Fibroblast of skin of left biceps (primary cell): ENCODE data around the gene CNNM4.
"Not testable (repeated sequence)": the region's sequence is repeated elsewhere in the genome, so short reads cannot be mapped to it uniquely, and the experiment has no call there.

Experiments
- DNase-seq, 2 experiments: peaks; one replicate each; pipeline ENCODE4 v3.0.0-alpha.2; 2013; ENCODE audit warnings: low read depth in 2 of 2

CNNM4 gene

DNA sequence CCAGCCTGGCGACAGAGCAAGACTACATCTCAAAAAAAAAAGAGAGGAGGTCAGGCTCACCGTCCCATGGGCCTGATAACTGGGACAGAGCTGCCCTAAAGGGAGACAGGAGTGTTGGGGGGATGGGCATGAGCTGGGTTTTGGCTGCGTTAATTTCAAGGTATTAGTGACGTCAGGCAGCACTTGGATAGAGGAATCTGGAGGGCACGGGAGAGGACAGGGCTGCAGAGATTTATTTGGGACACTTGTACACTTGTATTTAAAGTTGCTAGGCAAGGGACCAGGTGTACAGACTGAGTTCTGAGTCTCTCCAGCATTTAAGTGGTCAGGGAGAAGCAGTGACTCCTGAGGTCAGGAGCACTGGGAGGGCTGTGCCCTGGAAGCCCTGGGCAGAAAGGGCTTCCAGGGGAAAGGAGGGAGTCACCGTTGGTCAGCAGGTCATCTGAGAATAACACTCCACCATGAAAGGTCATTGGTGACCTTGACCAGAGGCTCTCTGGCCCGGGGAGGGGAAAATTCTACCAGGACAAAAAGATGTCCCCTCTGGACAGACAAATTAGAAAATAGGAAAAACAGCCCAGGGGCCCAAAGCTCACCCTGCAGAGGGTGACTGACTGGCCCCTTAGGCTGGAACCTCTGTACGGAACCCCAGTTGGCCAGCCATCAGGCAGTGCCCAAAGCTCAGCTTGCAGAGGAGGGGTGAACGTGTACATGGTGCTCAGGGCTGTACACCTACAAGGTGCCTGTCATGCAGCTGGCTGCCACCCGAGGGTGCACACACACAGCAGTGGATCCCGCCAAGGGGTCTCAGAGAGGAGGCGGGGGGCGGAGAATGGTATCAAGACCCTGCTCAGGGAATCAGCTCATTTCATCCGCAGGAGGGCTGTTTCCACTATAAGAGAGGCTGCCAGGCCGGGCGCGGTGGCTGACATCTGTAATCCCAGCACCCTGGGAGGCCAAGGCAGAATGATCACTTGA is 32.4 kb downstream of the CNNM4 start:
- DNase-seq, result no peak

GRCh38 chr2:96795076-96795475 is 34.4 kb downstream of the CNNM4 start:
- DNase-seq, result no peak

- not testable (repeated sequence) for DNase-seq
Observed at GRCh38 chr2:96796497-96796896, 35.8 kb downstream of the CNNM4 start.

DNA sequence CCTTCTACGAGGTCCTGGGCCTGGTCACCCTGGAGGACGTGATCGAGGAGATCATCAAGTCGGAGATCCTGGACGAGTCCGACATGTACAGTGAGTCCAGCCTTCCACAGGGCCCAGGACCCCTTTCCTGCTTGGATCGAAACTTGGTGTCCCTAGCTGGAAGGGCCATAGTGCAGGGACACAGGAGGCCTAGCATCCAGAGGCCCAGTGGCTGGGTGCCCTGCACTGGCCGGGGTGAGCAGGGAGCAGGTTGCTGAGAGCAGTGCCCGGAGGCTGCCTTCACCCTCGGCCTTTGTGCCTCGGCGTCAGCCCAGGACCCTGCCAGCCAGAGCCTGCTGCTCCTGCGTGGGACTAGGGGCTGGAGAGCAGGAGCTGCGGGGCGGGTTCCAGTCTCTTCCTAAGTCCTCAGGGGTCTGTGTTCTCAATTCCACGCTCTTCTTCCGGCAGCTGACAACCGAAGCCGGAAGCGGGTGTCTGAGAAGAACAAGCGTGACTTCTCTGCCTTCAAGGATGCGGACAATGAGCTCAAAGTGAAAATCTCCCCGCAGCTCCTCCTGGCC is 36.4 kb downstream of the CNNM4 start:
- no peak for DNase-seq

- DNase-seq, result no peak
Observed at GRCh38 chr2:96798733-96799622, 38.3 kb downstream of the CNNM4 start.

DNA sequence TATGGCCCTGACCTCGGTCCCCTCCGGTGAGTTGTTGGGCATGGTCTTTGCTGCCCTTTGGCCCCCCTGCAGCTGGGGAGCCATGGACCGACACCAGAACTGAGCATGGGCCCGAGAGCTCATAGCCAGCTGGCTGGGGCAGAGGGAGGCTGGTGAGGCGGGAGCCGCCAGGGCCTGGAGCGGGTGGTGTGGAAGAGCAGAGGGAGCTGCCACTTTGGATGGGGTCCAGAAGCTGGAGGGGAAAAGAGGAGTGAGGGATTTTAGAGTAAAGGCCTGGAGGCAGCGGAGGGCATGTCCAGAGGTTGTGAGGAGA is 38.9 kb downstream of the CNNM4 start:
- no peak for DNase-seq

GRCh38 chr2:96800061-96801004 is 39.6 kb downstream of the CNNM4 start:
- DNase-seq, result no peak

DNA sequence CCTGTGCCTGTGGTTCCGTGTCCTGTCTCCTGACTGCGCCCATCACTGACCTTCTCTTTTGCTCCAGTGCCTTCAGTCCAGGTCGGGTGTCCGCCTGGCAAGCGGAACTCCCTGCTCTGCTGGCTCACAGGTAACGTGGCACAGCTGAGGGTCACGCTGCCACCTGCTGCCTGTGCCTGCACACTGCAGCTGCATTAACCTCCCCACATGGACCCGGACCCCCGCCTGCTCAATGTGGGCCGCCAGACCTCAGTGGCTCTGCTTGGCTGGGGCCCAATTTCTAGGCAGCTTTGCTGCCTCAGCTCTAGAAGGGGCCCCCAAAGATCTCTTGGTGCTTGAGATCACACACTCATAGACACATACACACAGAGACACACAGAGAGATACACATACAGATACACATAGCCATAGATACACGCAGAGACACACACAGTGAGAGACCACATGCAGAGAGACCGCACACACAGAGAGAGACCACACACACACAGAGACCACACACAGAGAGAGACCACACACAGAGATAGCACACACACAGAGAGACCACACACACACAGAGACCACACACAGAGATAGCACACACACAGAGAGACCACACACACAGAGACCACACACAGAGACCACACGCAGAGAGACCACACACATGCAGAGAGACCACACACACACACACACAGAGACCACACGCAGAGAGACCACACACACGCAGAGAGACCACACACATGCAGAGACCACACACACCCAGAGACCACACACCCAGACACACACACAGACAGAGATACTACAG is 40.5 kb downstream of the CNNM4 start:
- no peak for DNase-seq

DNA sequence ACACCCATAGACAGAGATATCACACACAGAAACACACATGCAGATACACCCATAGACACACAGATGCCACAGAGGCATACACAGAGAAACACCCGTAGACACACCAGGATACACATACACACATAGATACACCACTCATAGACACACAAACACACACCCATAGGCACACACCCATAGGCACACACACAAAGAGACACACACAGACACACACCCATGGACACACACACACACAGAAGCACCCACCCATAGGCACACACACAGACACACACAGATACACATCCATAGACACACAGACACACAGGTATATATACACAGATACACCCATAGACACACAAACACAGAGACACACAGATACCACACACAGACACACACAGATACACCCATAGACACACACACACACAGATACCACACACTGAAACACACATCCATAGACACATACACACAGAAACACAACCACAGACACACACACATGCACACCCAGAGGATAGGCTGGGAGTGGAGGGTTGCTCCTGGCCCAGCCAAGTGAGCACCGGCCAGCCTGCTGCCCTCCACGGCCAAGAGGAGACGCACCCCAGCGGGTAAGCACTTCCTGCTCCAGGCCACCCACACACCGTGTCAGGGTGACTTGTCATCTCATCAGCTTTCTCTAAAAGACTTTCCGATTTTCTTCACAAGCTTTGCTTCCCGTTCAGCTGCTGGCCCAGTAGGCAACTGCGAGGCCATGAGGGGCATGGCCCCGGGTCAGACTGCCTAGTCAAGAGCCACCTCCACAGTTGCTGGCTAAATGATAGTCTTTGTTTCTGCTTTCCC is 41.3 kb downstream of the CNNM4 start:
- no peak for DNase-seq

GRCh38 chr2:96802721-96803120 is 42.0 kb downstream of the CNNM4 start:
- DNase-seq, result no peak

- no peak for DNase-seq
Observed at GRCh38 chr2:96804986-96805385, 44.3 kb downstream of the CNNM4 start.

- DNase-seq, result not testable (repeated sequence)
Observed at GRCh38 chr2:96805946-96806345, 45.2 kb downstream of the CNNM4 start.

DNA sequence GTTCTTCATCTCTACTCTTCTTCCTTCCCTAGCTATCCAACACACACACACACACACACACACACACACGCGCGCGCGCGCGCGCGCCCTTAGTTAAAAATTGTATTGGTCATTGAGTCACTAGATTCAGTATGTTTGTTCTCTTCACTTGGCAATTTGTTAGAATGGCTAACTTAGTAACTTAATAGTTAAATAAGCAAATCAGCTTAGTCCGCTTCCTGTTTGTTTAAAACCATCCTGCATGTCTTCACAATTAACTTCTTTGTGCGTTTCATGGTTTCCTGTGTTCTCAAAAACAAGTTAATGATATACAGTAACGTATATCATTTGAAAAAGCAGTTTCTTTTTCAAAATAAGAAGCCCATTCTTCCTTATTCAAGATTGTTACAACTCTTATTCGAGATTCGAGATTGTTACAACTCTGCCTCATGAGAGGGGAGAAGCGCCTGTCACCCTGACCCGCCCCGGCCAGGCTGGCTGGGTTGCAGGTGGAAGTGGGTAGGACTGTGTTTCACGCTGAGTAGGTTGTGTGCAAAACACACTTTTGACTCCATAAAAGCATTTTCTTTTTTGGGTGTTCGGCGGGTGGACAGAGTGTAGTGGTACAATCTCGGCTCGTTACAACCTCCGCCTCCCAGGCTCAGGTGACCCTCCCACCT is 45.9 kb downstream of the CNNM4 start:
- DNase-seq, result no peak

GRCh38 chr2:96807127-96807471 is 46.4 kb downstream of the CNNM4 start:
- no peak for DNase-seq

DNA sequence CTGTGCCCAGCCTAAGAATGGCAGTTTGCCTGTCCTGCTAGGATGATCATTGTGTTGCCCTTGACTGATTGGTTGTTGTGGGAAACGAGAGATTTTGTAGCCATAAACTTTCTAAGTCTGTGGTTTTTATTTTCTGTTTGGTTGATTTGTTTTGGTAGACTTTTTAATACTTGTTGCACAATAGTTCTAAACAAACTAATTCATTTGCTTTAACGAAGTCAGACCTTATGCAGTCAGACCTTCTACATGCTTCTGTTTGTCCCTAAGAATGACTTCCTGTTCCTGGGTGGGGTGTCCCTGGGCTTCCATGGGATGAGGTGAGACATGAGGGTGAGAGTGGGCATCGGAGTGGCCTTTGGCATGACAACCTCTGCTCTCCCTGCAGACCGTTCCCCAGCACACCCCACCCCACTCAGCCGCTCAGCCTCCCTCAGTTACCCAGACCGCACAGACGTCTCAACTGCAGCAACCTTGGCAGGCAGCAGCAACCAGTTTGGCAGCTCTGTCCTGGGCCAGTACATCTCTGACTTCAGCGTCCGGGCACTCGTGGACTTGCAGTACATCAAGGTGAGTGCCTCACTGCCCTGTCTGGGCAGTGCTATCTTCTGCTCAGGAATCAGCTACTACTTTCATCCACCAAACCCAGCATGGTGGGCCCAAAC is 47.6 kb downstream of the CNNM4 start:
- DNase-seq, result no peak

GRCh38 chr2:96809216-96809882 is 48.6 kb downstream of the CNNM4 start:
- DNase-seq, result no peak

GRCh38 chr2:96809951-96810782 is 49.5 kb downstream of the CNNM4 start:
- DNase-seq, result no peak
